Activated B cell treated with CpG ODN at 0.5 μM for 24 hours (primary cell): ENCODE results near the gene NCF2. TPM values are rescaled to one million over a fixed set of nuclear protein-coding genes. Genes with fewer than 3 reads are reported as not detected.

Source experiments
- ATAC-seq: fragments of 200-7000 bp; cut with Tn5 transposase; one replicate; pipeline ENCODE4 v1.10.0; 2021; ENCODE audit warnings: low read depth, mild to moderate bottlenecking, moderate library complexity
- CTCF ChIA-PET: fragments of 350-600 bp; sonication (Branson Sonifier 250); formaldehyde crosslinking; loops from one replicate; lab custom pipeline; 2021; ENCODE audit warnings: antibody characterized with exemption; lab: Charles Lee
- POLR2A ChIA-PET: fragments of 350-600 bp; sonication (Branson Sonifier 250); formaldehyde crosslinking; loops from one replicate; lab custom pipeline; 2021; ENCODE audit warnings: antibody characterized with exemption; lab: Charles Lee
- DNase-seq: peaks from one replicate; pipeline ENCODE4 v3.0.0; 2022
- H3K27ac Mint-ChIP-seq: one replicate; pipeline ENCODE4 v1.8.0; 2020; ENCODE audit warnings: mixed read lengths
- H3K27me3 Mint-ChIP-seq: one replicate; pipeline ENCODE4 v1.8.0; 2021; ENCODE audit warnings: mixed read lengths
- H3K36me3 Mint-ChIP-seq: one replicate; pipeline ENCODE4 v1.8.0; 2021; ENCODE audit warnings: low read depth, mixed read lengths
- H3K4me1 Mint-ChIP-seq: one replicate; pipeline ENCODE4 v1.8.0; 2021; ENCODE audit warnings: mixed read lengths
- H3K4me3 Mint-ChIP-seq: one replicate; pipeline ENCODE4 v1.8.0; 2020; ENCODE audit warnings: mild to moderate bottlenecking, mixed read lengths
- H3K9me3 Mint-ChIP-seq: one replicate; pipeline ENCODE4 v1.8.0; 2020; ENCODE audit warnings: mixed read lengths
- intact Hi-C: fragments of 100-400 bp; cut with micrococcal nuclease; formaldehyde crosslinking; loops from one replicate; pipeline ENCODE4 v1.15.1; 2024
- total RNA-seq: library from RNA; stranded (reverse); gene quantifications from 2 replicates; pipeline ENCODE4 v1.2.3, GENCODE V29; 2022
- TF ChIP-seq, protein P1 (sequence below): fragments of 200-600 bp; IDR thresholded peaks from one replicate; pipeline ENCODE4 v1.8.0; 2022; ENCODE audit warnings: antibody characterized with exemption, mild to moderate bottlenecking

The NCF2 gene
- total RNA-seq, 1 donor from 2014 or later, result 101 TPM

DNA sequence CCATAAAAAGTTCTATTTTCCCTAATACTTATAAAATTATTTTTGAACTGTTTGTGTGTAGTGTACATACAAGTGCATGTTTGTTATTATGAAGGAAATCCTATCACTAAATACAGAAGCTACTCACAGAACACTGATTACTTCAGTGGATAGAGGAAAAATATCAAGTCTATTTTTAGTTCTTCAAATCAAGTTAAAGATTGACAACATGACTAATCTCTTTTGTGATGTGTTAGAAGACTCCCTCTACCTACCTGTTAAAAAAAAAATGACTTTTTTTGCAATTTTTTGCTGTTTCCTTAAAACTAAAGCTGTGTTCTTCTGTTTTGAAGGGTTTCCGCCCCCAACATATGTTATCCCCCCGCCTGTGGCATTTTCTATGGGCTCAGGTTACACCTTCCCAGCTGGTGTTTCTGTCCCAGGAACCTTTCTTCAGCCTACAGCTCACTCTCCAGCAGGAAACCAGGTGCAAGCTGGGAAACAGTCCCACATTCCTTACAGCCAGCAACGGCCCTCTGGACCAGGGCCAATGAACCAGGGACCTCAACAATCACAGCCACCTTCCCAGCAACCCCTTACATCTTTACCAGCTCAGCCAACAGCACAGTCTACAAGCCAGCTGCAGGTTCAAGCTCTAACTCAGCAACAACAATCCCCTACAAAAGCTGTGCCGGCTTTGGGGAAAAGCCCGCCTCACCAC lies 45.5 kb downstream of the NCF2 start:
- Mint-ChIP-seq H3K4me3 (no peak overlapping the region), H3K4me1 (peaks cover 30% of the 10 kb centered on the region), H3K9me3 (no peaks in the 10 kb centered on the region), H3K27me3 (no peaks in the 10 kb centered on the region), H3K27ac (peak overlapping the region; percentile 65), H3K36me3 (peaks cover 85% of the 10 kb centered on the region)
- ChIA-PET CTCF (interaction anchor here (0.7 to 1.4 kb wide), 5 partner anchors 18 to 76 kb away, joined by 3 to 6 read pairs (median 3); no protein-coding TSS in a partner anchor), POLR2A (interaction anchor here (0.9 kb wide), 1 partner anchor 73 kb away, joined by 4 read pairs; the partner anchor contains the start of gene SMG7)
- intact Hi-C loops, result loop anchor here (10.0 kb wide), 1 partner anchor 580 kb away; no protein-coding TSS in a partner anchor
- TF ChIP-seq, protein P1, sequence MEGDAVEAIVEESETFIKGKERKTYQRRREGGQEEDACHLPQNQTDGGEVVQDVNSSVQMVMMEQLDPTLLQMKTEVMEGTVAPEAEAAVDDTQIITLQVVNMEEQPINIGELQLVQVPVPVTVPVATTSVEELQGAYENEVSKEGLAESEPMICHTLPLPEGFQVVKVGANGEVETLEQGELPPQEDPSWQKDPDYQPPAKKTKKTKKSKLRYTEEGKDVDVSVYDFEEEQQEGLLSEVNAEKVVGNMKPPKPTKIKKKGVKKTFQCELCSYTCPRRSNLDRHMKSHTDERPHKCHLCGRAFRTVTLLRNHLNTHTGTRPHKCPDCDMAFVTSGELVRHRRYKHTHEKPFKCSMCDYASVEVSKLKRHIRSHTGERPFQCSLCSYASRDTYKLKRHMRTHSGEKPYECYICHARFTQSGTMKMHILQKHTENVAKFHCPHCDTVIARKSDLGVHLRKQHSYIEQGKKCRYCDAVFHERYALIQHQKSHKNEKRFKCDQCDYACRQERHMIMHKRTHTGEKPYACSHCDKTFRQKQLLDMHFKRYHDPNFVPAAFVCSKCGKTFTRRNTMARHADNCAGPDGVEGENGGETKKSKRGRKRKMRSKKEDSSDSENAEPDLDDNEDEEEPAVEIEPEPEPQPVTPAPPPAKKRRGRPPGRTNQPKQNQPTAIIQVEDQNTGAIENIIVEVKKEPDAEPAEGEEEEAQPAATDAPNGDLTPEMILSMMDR, result no peak
- ATAC-seq, result no peak
- no peak for DNase-seq

DNA sequence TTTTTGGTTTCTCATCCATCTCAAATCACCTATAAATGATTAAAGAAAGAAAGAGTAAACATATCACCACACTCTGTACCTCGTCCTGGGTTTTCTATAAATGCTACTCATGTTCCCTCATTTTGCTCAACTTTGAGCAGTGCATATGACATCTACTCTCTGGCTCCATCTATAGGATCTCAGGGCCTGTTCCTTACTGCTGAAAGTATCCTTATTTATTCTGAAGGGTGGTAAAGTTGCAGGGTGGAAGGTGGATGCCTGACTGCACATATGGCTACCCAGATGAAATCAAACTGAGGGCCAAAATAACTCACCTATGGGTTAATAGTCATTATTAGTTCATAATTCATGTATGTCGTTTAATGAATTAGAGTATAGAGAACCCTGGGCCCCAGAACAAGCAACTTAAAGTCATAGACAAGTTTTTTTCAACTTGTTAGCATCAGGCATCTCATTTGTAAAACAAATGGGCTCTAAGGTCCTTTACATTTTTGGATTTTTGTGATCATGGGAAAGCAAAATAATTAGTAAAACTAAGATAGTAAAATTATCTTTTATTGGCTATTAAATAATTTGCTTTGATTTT lies 46.5 kb downstream of the NCF2 start:
- ATAC-seq (peak; percentile 71), DNase-seq (no peak)
- peaks cover 85% of the 10 kb centered on the region for H3K36me3 Mint-ChIP-seq
- H3K27me3 Mint-ChIP-seq, result no peaks in the 10 kb centered on the region
- CTCF ChIA-PET, result interaction anchor here (1.4 kb wide), 1 partner anchor 77 kb away, joined by 3 read pairs; no protein-coding TSS in a partner anchor
- TF ChIP-seq, protein P1, result no peak
- H3K27ac Mint-ChIP-seq, result no peak overlapping the region
- H3K9me3 Mint-ChIP-seq, result no peaks in the 10 kb centered on the region
- H3K4me1 Mint-ChIP-seq, result peaks cover 30% of the 10 kb centered on the region
- POLR2A ChIA-PET, result no interaction called here
- intact Hi-C loops, result loop anchor here (1.0 to 10.0 kb wide), 4 partner anchors 73 to 579 kb away; no protein-coding TSS in a partner anchor
- no peak overlapping the region for H3K4me3 Mint-ChIP-seq

DNA sequence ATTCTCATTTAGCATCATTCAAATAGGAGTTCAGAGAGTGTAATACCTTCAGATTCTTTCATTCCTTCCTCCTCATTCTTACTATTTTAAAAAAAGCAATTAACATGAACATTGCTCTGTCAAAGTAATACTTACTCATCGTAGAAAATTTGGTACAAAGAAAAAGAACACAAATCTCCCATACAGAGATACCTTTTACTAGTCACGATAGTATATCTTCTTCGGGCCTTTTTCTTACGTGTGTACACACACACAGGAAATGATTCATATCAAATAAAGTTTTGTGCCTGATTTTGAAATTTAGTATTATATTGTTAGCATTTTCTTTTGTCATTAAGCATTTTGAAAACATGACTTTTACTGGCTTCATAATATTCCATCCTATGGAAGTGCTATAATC lies 52.9 kb downstream of the NCF2 start:
- H3K4me1 Mint-ChIP-seq, result no peaks in the 10 kb centered on the region
- H3K36me3 Mint-ChIP-seq, result peaks cover 87% of the 10 kb centered on the region
- H3K9me3 Mint-ChIP-seq, result no peaks in the 10 kb centered on the region
- DNase-seq (no peak), ATAC-seq (no peak)
- CTCF ChIA-PET, result no interaction called here
- intact Hi-C loops, result no loop called here
- TF ChIP-seq, protein P1, result no peak
- POLR2A ChIA-PET, result no interaction called here
- no peaks in the 10 kb centered on the region for H3K27me3 Mint-ChIP-seq
- H3K27ac Mint-ChIP-seq, result no peak overlapping the region
- H3K4me3 Mint-ChIP-seq, result no peak overlapping the region

DNA sequence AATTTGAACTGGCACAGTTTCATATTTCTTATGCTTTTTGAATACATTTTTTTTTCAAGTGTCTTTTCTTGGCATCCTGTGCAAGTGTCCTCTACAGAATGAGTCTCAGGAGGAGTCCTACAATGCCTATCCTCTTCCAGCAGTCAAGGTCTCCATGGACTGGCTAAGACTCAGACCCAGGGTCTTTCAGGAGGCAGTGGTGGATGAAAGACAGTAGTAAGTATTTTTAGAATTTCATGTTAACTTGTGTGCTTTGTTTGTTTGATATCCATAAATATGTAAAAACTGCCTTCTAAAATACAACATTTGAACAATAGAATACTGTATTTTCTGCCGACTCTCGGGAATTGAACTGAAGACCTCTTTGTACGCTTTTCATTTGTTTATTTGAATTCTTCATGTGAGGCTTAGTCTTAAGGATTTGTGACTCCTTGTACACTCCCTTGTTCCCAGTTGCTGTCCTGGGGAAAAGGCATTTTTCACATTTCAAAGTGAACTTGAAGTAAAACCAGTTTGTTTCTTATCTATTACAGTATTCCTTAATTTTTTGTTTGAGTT lies 56.6 kb downstream of the NCF2 start:
- Mint-ChIP-seq H3K27ac (no peak overlapping the region), H3K4me3 (no peak overlapping the region), H3K27me3 (no peaks in the 10 kb centered on the region), H3K4me1 (no peaks in the 10 kb centered on the region), H3K36me3 (peaks cover 88% of the 10 kb centered on the region), H3K9me3 (no peaks in the 10 kb centered on the region)
- no peak for ATAC-seq
- POLR2A ChIA-PET, result no interaction called here
- no peak for DNase-seq
- intact Hi-C loops, result no loop called here
- CTCF ChIA-PET, result no interaction called here
- TF ChIP-seq, protein P1, result no peak

DNA sequence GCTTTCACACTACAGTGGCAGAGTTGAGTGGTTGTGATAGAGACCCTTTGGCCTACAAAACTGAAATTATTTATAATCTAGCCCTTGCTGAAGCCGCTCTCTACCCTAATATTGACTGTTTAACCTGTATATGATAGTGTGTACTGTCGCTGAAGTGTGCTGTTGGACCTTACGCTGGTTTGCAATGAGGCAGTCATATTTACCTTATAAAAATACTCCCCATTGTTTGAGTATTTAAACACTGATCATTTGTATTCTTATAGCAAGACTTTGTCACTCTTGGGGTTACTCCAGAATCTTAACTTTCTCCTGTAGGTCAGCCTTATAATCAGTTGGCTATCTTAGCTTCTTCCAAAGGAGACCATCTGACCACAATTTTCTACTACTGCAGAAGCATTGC lies 61.7 kb downstream of the NCF2 start:
- intact Hi-C loops, result no loop called here
- H3K36me3 Mint-ChIP-seq, result peaks cover 78% of the 10 kb centered on the region
- H3K9me3 Mint-ChIP-seq, result no peaks in the 10 kb centered on the region
- H3K4me3 Mint-ChIP-seq, result no peak overlapping the region
- no peaks in the 10 kb centered on the region for H3K27me3 Mint-ChIP-seq
- CTCF ChIA-PET, result no interaction called here
- TF ChIP-seq, protein P1, result no peak
- no peak for DNase-seq
- no peak for ATAC-seq
- POLR2A ChIA-PET, result no interaction called here
- no peak overlapping the region for H3K27ac Mint-ChIP-seq
- no peaks in the 10 kb centered on the region for H3K4me1 Mint-ChIP-seq
